Measurements from ENCODE around the gene DNAI7. TPM values are rescaled to one million over a fixed set of nuclear protein-coding genes. Genes with fewer than 3 reads are reported as not detected.

Gene DNAI7
- polyA plus RNA-seq, 2 of the 4 experiments (the other 2 are of a cell fraction): 0.36 to 0.43 TPM

GRCh38 chr12:25152055-25152454 lies 42.9 kb downstream of the DNAI7 start:
- H3K9me3 ChIP-seq: no peaks in the 10 kb centered on the region
- FAIRE-seq (no peak), DNase-seq (ENCODE audit: low read depth in 1 of 2, low spot score in 1 of 2) (no peak), ATAC-seq (no peak)
- 94% methylated on average over 5 of the region's 5 CpGs for WGBS (ENCODE audit: missing lambda C conversion rate)
- H3K27ac ChIP-seq: no peak overlapping the region
- ChIA-PET CTCF (interaction anchor here (1.0 to 1.8 kb wide), 4 partner anchors 13 to 161 kb away, joined by 3 to 5 read pairs (median 4); no protein-coding TSS in a partner anchor), POLR2A (interaction anchor here (0.6 kb wide), 1 partner anchor 31 kb away, joined by 3 read pairs; no protein-coding TSS in a partner anchor)
- H3K4me1 ChIP-seq: peaks cover 3% of the 10 kb centered on the region; the same call in 2 of the 3 replicates
- H3K4me3 ChIP-seq: no peak overlapping the region
- H3K4me2 ChIP-seq: no peak overlapping the region
- TF ChIP-seq CEBPB (IDR thresholded peaks at IDR 0.05) (no peak), HOXB13 (CRISPR knock-in tag; IDR thresholded peaks at IDR 0.05; ENCODE audit: low read depth) (no peak), FOSL2 (IDR thresholded peaks at IDR 0.05) (no peak), FOSL2 (CRISPR knock-in tag; IDR thresholded peaks at IDR 0.05) (no peak), GATA3 (IDR thresholded peaks at IDR 0.05; ENCODE audit: borderline replicate concordance) (no peak), HOXB5 (CRISPR knock-in tag; IDR thresholded peaks at IDR 0.05) (no peak)
- TF ChIP-seq, protein P1, sequence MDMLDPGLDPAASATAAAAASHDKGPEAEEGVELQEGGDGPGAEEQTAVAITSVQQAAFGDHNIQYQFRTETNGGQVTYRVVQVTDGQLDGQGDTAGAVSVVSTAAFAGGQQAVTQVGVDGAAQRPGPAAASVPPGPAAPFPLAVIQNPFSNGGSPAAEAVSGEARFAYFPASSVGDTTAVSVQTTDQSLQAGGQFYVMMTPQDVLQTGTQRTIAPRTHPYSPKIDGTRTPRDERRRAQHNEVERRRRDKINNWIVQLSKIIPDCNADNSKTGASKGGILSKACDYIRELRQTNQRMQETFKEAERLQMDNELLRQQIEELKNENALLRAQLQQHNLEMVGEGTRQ (IDR thresholded peaks at IDR 0.05): no peak

DNA sequence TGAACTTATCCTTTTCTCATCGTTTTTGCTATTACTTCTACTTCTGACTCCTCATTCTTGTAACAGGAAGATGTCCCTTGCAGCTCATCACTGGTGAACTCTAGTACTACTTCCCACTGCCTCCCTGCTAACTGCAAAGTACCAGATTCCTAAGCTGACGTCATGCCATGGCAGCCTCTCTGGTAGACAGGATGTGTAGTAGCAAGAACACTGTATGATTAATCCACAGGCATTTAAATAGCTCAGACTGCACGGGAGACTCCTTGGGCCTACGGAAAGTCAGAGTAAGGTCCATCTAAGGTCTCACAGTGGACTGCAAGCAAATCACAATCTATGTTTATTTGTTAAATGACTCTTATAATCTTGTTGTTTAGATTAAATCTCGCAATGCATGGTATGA lies 43.5 kb downstream of the DNAI7 start:
- Histone ChIP-seq H3K27ac (no peak overlapping the region), H3K4me2 (no peak overlapping the region), H3K4me3 (no peak overlapping the region), H3K4me1 (peaks cover 3% of the 10 kb centered on the region; the same call in 2 of the 3 replicates), H3K9me3 (no peaks in the 10 kb centered on the region)
- ChIA-PET CTCF (interaction anchor here (1.0 to 1.8 kb wide), 3 partner anchors 13 to 160 kb away, joined by 4 to 5 read pairs (median 5); no protein-coding TSS in a partner anchor), POLR2A (interaction anchor here (0.6 kb wide), 1 partner anchor 32 kb away, joined by 3 read pairs; no protein-coding TSS in a partner anchor)
- ATAC-seq (peak; percentile 99), DNase-seq (ENCODE audit: low read depth in 1 of 2, low spot score in 1 of 2) (peak; percentile 35 to 80), FAIRE-seq (no peak)
- WGBS (ENCODE audit: missing lambda C conversion rate): 13% methylated on average over 5 of the region's 5 CpGs
- TF ChIP-seq CHD4 (IDR thresholded peaks at IDR 0.05; ENCODE audit: borderline replicate concordance) (no peak), FOSL2 (IDR thresholded peaks at IDR 0.05) (no peak), FOSL2 (CRISPR knock-in tag; IDR thresholded peaks at IDR 0.05) (no peak), JUNB (IDR thresholded peaks at IDR 0.05) (no peak), TP53 (CRISPR knock-in tag; IDR thresholded peaks at IDR 0.05) (no peak), HEYL (CRISPR knock-in tag; IDR thresholded peaks at IDR 0.05) (no peak), MAZ (IDR thresholded peaks at IDR 0.05; ENCODE audit: borderline replicate concordance, low read depth, low read length) (no peak), CHD2 (IDR thresholded peaks at IDR 0.05; ENCODE audit: low read length, partially characterized antibody) (no peak), ESRRA (IDR thresholded peaks at IDR 0.05; ENCODE audit: borderline replicate concordance, low read length) (no peak), KDM5A (IDR thresholded peaks at IDR 0.05) (no peak), CBX2 (IDR thresholded peaks at IDR 0.05; ENCODE audit: borderline replicate concordance, low read depth) (no peak), PHF8 (IDR thresholded peaks at IDR 0.05; ENCODE audit: borderline replicate concordance, low read depth) (no peak), EHF (CRISPR knock-in tag; IDR thresholded peaks at IDR 0.05) (no peak), HMGXB4 (CRISPR knock-in tag; IDR thresholded peaks at IDR 0.05; ENCODE audit: borderline replicate concordance) (no peak), RAD21 (conservative IDR thresholded peaks at IDR 0.05 in 1 of 2, IDR thresholded peaks at IDR 0.05 in 1 of 2) (no peak)
- TF ChIP-seq, protein P2, sequence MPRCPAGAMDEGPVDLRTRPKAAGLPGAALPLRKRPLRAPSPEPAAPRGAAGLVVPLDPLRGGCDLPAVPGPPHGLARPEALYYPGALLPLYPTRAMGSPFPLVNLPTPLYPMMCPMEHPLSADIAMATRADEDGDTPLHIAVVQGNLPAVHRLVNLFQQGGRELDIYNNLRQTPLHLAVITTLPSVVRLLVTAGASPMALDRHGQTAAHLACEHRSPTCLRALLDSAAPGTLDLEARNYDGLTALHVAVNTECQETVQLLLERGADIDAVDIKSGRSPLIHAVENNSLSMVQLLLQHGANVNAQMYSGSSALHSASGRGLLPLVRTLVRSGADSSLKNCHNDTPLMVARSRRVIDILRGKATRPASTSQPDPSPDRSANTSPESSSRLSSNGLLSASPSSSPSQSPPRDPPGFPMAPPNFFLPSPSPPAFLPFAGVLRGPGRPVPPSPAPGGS (IDR thresholded peaks at IDR 0.05): no peak

Data from A549 (cell line).